ENCODE data around the gene FBRS.

Gene FBRS

DNA sequence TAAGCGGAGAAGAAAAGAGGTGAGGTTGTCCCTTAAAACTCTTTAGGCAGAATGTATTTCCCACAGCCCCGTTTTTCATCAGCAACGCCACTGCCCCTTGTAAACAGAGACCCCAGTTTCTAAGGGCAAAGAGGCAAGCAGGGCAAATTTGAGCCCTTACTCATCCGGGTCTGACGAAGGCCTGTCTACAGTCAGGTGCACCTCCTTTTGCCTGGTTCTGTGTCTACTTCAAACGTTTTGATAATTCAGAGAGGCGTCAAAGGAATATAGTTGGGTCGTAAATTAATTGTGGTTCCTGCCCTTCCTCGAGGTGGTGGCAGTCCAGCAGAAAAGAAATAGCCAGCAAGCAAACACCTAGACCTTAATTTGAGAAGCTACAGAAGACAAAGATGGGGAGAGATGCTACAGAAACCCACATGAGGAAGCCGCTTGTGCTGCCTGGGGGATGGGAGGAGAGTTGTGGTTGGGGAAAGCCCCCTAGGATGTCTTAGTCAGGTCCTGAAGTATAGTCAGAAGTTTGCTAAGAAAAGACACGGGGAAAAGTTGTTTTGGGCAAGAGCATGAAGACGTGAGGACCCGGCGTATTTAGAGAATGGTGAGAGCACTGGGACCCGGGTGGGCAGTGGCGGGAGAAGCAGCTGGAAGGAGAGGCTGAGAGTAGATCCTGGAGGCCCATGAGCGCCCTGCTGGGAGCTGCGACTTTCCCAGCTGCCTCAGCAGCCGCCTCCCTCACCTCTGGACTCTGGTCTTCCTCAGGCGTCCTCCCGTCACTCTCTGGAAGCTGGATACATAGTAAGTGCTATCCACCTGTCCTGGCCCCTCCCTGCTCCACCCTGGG is 2.4 kb downstream of the FBRS start:
- H3K36me3 ChIP-seq: peaks cover 64% of the 10 kb centered on the region
- H3K4me3 ChIP-seq (ENCODE audit: low read depth, low read length): peak overlapping the region; percentile 86
- no peak for TF ChIP-seq CTCF (IDR thresholded peaks at IDR 0.05; ENCODE audit: low read depth, low read length)
- peak overlapping the region; percentile 86 for H3K27ac ChIP-seq
- no peak for DNase-seq
- no peaks in the 10 kb centered on the region for H3K27me3 ChIP-seq (ENCODE audit: insufficient read depth, low read depth, severe bottlenecking)
- H3K9me3 ChIP-seq (ENCODE audit: severe bottlenecking): no peaks in the 10 kb centered on the region

DNA sequence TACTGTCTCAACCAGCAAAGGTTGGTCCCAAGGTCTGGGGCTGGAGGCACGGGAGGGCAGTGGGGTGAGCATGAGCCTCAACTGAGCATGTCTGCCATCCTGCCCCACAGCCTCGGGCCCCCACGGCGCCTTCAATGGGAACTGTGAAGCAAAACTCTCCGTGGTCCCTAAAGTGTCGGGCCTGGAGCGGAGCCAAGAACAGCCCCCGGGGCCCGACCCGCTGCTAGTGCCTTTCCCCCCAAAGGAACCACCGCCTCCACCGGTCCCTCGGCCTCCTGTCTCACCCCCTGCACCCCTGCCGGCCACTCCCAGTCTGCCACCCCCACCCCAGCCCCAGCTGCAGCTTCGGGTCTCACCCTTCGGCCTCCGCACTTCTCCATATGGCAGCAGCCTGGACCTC is 4.2 kb downstream of the FBRS start:
- Histone ChIP-seq H3K9me3 (ENCODE audit: severe bottlenecking) (no peaks in the 10 kb centered on the region), H3K36me3 (peaks cover 66% of the 10 kb centered on the region), H3K27me3 (ENCODE audit: insufficient read depth, low read depth, severe bottlenecking) (no peaks in the 10 kb centered on the region), H3K27ac (no peak overlapping the region), H3K4me3 (ENCODE audit: low read depth, low read length) (no peak overlapping the region)
- no peak for DNase-seq
- TF ChIP-seq CTCF (IDR thresholded peaks at IDR 0.05; ENCODE audit: low read depth, low read length): no peak

DNA sequence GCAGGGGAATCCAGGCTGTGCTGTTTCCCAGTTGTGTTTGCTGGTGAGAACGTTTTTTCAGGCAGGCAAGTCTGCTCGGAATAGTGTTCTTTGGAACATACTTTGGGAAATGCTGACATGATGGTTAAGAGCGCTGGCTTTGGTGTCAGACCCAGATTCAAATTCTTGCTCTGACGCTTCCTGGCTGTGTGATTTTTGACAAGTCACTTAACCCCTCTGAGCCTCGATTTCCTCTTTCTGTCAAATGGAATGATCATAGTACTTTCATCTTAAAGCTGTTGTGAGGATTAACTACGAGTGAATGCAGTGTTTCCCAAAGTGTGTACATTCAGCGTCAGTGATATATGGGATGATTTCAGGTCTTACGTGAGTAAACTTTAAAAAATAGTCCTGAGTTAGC is 4.8 kb downstream of the FBRS start:
- peaks cover 72% of the 10 kb centered on the region for H3K36me3 ChIP-seq
- no peaks in the 10 kb centered on the region for H3K27me3 ChIP-seq (ENCODE audit: insufficient read depth, low read depth, severe bottlenecking)
- no peak for TF ChIP-seq CTCF (IDR thresholded peaks at IDR 0.05; ENCODE audit: low read depth, low read length)
- DNase-seq: no peak
- no peak overlapping the region for H3K27ac ChIP-seq
- no peak overlapping the region for H3K4me3 ChIP-seq (ENCODE audit: low read depth, low read length)
- H3K9me3 ChIP-seq (ENCODE audit: severe bottlenecking): no peaks in the 10 kb centered on the region

- no peak for DNase-seq
- no peak overlapping the region for H3K27ac ChIP-seq
- no peak overlapping the region for H3K4me3 ChIP-seq (ENCODE audit: low read depth, low read length)
- no peaks in the 10 kb centered on the region for H3K27me3 ChIP-seq (ENCODE audit: insufficient read depth, low read depth, severe bottlenecking)
- no peaks in the 10 kb centered on the region for H3K9me3 ChIP-seq (ENCODE audit: severe bottlenecking)
- no peak for TF ChIP-seq CTCF (IDR thresholded peaks at IDR 0.05; ENCODE audit: low read depth, low read length)
- peaks cover 75% of the 10 kb centered on the region for H3K36me3 ChIP-seq
Observed at GRCh38 chr16:30663820-30664219, 5.6 kb downstream of the FBRS start.

GRCh38 chr16:30664616-30665109 is 6.4 kb downstream of the FBRS start:
- no peak overlapping the region for H3K4me3 ChIP-seq (ENCODE audit: low read depth, low read length)
- no peak for TF ChIP-seq CTCF (IDR thresholded peaks at IDR 0.05; ENCODE audit: low read depth, low read length)
- no peaks in the 10 kb centered on the region for H3K27me3 ChIP-seq (ENCODE audit: insufficient read depth, low read depth, severe bottlenecking)
- no peak overlapping the region for H3K27ac ChIP-seq
- peaks cover 81% of the 10 kb centered on the region for H3K36me3 ChIP-seq
- no peak for DNase-seq
- no peaks in the 10 kb centered on the region for H3K9me3 ChIP-seq (ENCODE audit: severe bottlenecking)
